ENCODE data around the gene MAP3K8. TPM values are rescaled to one million over a fixed set of nuclear protein-coding genes. Genes with fewer than 3 reads are reported as not detected.

The MAP3K8 gene
- total RNA-seq, 5 donors from 2014 or later (not counting 1 experiment from before 2014, with no cell fraction given): 3.5 to 27.4 (median 11.0) TPM

DNA sequence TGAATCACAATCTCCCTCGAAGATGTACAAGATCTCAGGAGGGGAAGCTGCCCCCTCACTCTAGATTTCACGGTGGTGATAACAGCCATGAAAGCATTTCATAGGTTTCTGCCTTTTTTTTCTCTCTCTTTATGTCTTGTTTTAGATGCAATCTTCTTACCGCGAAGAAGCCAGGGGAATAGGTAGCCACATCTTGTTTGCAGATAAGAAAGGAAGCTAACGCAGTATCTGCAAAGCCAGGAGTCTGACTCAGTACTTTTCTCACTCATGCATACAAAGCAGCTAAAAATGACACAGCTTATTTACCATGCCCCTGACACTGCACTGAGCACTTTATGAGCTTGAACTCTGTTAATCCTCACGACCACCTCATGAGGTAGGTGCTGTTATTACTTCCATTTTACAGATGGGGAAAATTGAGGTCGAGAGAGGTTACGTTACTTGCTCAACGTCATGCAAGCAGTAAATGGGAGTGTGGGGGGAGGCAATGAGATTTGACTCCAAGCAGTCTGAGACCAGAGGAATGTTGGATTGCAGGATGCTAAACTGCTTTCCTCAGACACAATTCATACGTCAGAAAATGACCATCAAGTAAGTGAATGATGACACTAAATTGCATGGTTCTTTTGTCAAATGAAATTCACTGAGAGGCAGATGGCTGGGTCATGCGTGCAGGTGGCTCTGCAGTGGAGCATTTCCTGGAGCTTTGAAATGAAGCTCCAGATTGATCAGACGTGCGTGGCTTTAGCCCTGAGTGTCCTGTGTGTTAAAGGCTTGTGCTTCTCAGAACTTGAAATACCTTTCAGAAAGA is 3.3 kb downstream of the MAP3K8 start:
- H3K4me3 Mint-ChIP-seq: peak overlapping the region; percentile 65 to 83 (median 74)
- DNase-seq (peak in 7 of 35 experiments; percentile 10 to 65 (median 15)), ATAC-seq (replicated peaks in 1 of 4) (peak; percentile 35 to 51 (median 48))
- peak overlapping the region; percentile 79 to 85 for H3K27ac Mint-ChIP-seq
- ChIA-PET POLR2A (interaction anchor here (0.7 to 1.3 kb wide), 2 partner anchors 83 to 92 kb away, joined by 3 to 6 read pairs; no protein-coding TSS in a partner anchor), CTCF (interaction anchor here (0.7 to 1.6 kb wide), 7 partner anchors 12 to 154 kb away, joined by 3 to 9 read pairs (median 5); no protein-coding TSS in a partner anchor)
- Histone ChIP-seq H3K36me3 (ENCODE audit: control insufficient read depth in 2 of 2, extremely low read depth in 1 of 2, insufficient read depth in 1 of 2, low read length in 1 of 2) (peaks cover 0 to 20% of the 10 kb centered on the region in 2 donors), H3K4me3 (ENCODE audit: control insufficient read depth in 1 of 2, extremely low read depth in 1 of 2, low read length in 1 of 2) (peak overlapping the region in 1 of 2 donors; percentile 16), H3K9me3 (no peaks in the 10 kb centered on the region), H3K27ac (ENCODE audit: low read length) (peak overlapping the region; percentile 36), H3K4me1 (ENCODE audit: control insufficient read depth in 1 of 2, extremely low read depth in 1 of 2, insufficient read depth in 2 of 2, low read length in 2 of 2) (peaks cover 17 to 45% of the 10 kb centered on the region in 2 experiments), H3K27me3 (replicated peaks in 1 of 2; ENCODE audit: control insufficient read depth in 2 of 2, extremely low read depth in 1 of 2, insufficient read depth in 2 of 2, low read length in 1 of 2) (peaks cover 0 to 3% of the 10 kb centered on the region in 2 experiments)
- no peaks in the 10 kb centered on the region for H3K27me3 Mint-ChIP-seq
- H3K9me3 Mint-ChIP-seq: no peaks in the 10 kb centered on the region
- H3K4me1 Mint-ChIP-seq: peaks cover 45 to 63% (median 48%) of the 10 kb centered on the region in 3 donors
- H3K36me3 Mint-ChIP-seq: peaks cover 13% of the 10 kb centered on the region
- WGBS (ENCODE audit: insufficient coverage): 5% methylated on average over 8 of the region's 13 CpGs

- Mint-ChIP-seq H3K4me1 (peaks cover 38 to 60% (median 40%) of the 10 kb centered on the region in 3 donors), H3K9me3 (no peaks in the 10 kb centered on the region), H3K4me3 (peak overlapping the region; percentile 65 to 83 (median 74)), H3K27me3 (no peaks in the 10 kb centered on the region), H3K36me3 (peaks cover 20% of the 10 kb centered on the region), H3K27ac (peak overlapping the region; percentile 79 to 85)
- ChIA-PET CTCF (interaction anchor here (0.6 to 1.6 kb wide), 6 partner anchors 10 to 1821 kb away, joined by 3 to 6 read pairs (median 4); no protein-coding TSS in a partner anchor), POLR2A (interaction anchor here in 1 of 2 donors (0.7 to 1.3 kb wide), 3 partner anchors 9 to 91 kb away, joined by 3 to 6 read pairs (median 3); no protein-coding TSS in a partner anchor)
- Histone ChIP-seq H3K4me1 (ENCODE audit: control insufficient read depth in 1 of 2, extremely low read depth in 1 of 2, insufficient read depth in 2 of 2, low read length in 2 of 2) (peaks cover 15 to 36% of the 10 kb centered on the region in 2 experiments), H3K27me3 (replicated peaks in 1 of 2; ENCODE audit: control insufficient read depth in 2 of 2, extremely low read depth in 1 of 2, insufficient read depth in 2 of 2, low read length in 1 of 2) (no peaks in the 10 kb centered on the region), H3K9me3 (no peaks in the 10 kb centered on the region), H3K27ac (ENCODE audit: low read length) (peak overlapping the region; percentile 36), H3K4me3 (ENCODE audit: control insufficient read depth in 1 of 2, extremely low read depth in 1 of 2, low read length in 1 of 2) (no peak overlapping the region), H3K36me3 (ENCODE audit: control insufficient read depth in 2 of 2, extremely low read depth in 1 of 2, insufficient read depth in 1 of 2, low read length in 1 of 2) (peaks cover 0 to 24% of the 10 kb centered on the region in 2 donors)
- DNase-seq (no peak), ATAC-seq (replicated peaks in 1 of 4) (no peak)
- WGBS (ENCODE audit: insufficient coverage): 51% methylated on average over 4 of the region's 5 CpGs
Observed at GRCh38 chr10:30438021-30438850, 4.3 kb downstream of the MAP3K8 start.

GRCh38 chr10:30439931-30440330 is 5.9 kb downstream of the MAP3K8 start:
- ATAC-seq (replicated peaks in 1 of 4): no peak

DNA sequence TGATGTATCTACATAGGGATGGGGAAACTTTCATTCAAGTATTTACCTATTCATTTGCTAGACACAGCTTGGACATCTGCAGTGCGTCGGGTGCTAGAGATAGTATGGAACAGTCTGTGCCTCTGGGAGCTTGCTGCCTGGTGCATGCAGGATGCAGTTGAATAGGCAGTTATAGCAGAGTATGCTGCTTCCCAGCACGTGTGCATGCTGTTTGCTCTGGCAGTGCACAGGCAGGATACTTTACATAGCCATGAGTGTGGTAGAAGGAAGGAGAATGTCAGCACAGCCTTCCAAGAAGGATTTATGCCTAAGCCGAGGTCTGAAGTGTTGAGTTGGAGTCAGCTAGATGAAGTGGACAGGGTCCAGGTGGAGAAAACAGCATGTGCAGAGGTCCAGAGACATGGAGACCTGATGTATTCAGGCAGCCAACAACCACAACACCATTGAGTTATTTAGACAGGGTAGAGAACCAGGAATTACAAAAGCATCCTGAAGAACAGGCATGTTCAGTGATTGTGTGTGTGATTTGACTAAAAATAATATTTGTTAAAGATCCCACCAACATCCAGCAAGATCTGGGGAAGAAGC is 8.1 kb downstream of the MAP3K8 start:
- H3K4me3 ChIP-seq (ENCODE audit: control insufficient read depth in 1 of 2, extremely low read depth in 1 of 2, low read length in 1 of 2): no peak overlapping the region
- H3K27me3 ChIP-seq (replicated peaks in 1 of 2; ENCODE audit: control insufficient read depth in 2 of 2, extremely low read depth in 1 of 2, insufficient read depth in 2 of 2, low read length in 1 of 2): no peaks in the 10 kb centered on the region
- H3K36me3 ChIP-seq (ENCODE audit: control insufficient read depth in 2 of 2, extremely low read depth in 1 of 2, insufficient read depth in 1 of 2, low read length in 1 of 2): peaks cover 0 to 24% of the 10 kb centered on the region in 2 donors
- Mint-ChIP-seq H3K4me3 (no peak overlapping the region), H3K27ac (no peak overlapping the region), H3K9me3 (no peaks in the 10 kb centered on the region), H3K4me1 (peaks cover 16 to 49% (median 16%) of the 10 kb centered on the region in 3 donors), H3K27me3 (no peaks in the 10 kb centered on the region), H3K36me3 (peaks cover 28% of the 10 kb centered on the region)
- 59% methylated on average over 4 of the region's 4 CpGs for WGBS (ENCODE audit: insufficient coverage)
- H3K9me3 ChIP-seq: no peaks in the 10 kb centered on the region
- ATAC-seq (replicated peaks in 1 of 4): no peak
- ChIA-PET POLR2A (interaction anchor here in 1 of 2 donors (0.5 kb wide), 1 partner anchor 13 kb away, joined by 3 read pairs; no protein-coding TSS in a partner anchor), CTCF (interaction anchor here in 1 of 2 donors (0.6 kb wide), 1 partner anchor 46 kb away, joined by 3 read pairs; no protein-coding TSS in a partner anchor)
- DNase-seq: no peak
- no peak overlapping the region for H3K27ac ChIP-seq (ENCODE audit: low read length)
- peaks cover 6 to 26% of the 10 kb centered on the region in 2 experiments for H3K4me1 ChIP-seq (ENCODE audit: control insufficient read depth in 1 of 2, extremely low read depth in 1 of 2, insufficient read depth in 2 of 2, low read length in 2 of 2)

More at GRCh38 chr10:30439931-30440330, 5.9 kb downstream of the MAP3K8 start:
- Mint-ChIP-seq H3K27ac (no peak overlapping the region), H3K27me3 (no peaks in the 10 kb centered on the region), H3K4me1 (peaks cover 35 to 62% (median 36%) of the 10 kb centered on the region in 3 donors), H3K9me3 (no peaks in the 10 kb centered on the region), H3K36me3 (peaks cover 25% of the 10 kb centered on the region), H3K4me3 (no peak overlapping the region)
- WGBS (ENCODE audit: insufficient coverage): 97% methylated on average over 3 of the region's 3 CpGs
- H3K4me1 ChIP-seq (ENCODE audit: control insufficient read depth in 1 of 2, extremely low read depth in 1 of 2, insufficient read depth in 2 of 2, low read length in 2 of 2): peaks cover 11 to 33% of the 10 kb centered on the region in 2 experiments
- H3K27ac ChIP-seq (ENCODE audit: low read length): no peak overlapping the region
- no peaks in the 10 kb centered on the region for H3K27me3 ChIP-seq (replicated peaks in 1 of 2; ENCODE audit: control insufficient read depth in 2 of 2, extremely low read depth in 1 of 2, insufficient read depth in 2 of 2, low read length in 1 of 2)
- DNase-seq: no peak
- H3K4me3 ChIP-seq (ENCODE audit: control insufficient read depth in 1 of 2, extremely low read depth in 1 of 2, low read length in 1 of 2): no peak overlapping the region
- ChIA-PET CTCF (interaction anchor here in 1 of 2 donors (1.0 kb wide), 1 partner anchor 92 kb away, joined by 3 read pairs; no protein-coding TSS in a partner anchor), POLR2A (no interaction called here)
- H3K9me3 ChIP-seq: no peaks in the 10 kb centered on the region
- H3K36me3 ChIP-seq (ENCODE audit: control insufficient read depth in 2 of 2, extremely low read depth in 1 of 2, insufficient read depth in 1 of 2, low read length in 1 of 2): peaks cover 0 to 24% of the 10 kb centered on the region in 2 donors

DNA sequence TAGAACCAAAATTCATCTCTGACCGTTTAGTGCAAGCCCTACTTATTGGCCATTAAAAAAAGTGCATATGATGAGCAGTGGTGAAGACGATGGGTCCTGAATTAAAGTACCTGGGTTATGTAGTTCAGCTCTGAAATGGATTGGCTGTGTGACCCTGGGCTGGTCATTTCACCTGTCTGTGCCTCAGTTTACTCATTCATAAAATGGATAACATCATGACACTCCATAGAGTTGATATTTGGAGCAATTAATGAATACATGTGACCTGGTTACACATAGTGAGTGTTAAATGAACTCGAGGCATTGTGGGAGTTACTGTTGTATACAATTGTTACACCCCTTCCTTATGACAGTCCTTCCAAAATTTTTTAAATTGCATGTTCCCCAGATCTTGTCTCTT is 9.1 kb downstream of the MAP3K8 start:
- Histone ChIP-seq H3K27ac (ENCODE audit: low read length) (no peak overlapping the region), H3K36me3 (ENCODE audit: control insufficient read depth in 2 of 2, extremely low read depth in 1 of 2, insufficient read depth in 1 of 2, low read length in 1 of 2) (peaks cover 0 to 31% of the 10 kb centered on the region in 2 donors), H3K27me3 (replicated peaks in 1 of 2; ENCODE audit: control insufficient read depth in 2 of 2, extremely low read depth in 1 of 2, insufficient read depth in 2 of 2, low read length in 1 of 2) (no peaks in the 10 kb centered on the region), H3K4me3 (ENCODE audit: control insufficient read depth in 1 of 2, extremely low read depth in 1 of 2, low read length in 1 of 2) (no peak overlapping the region), H3K4me1 (ENCODE audit: control insufficient read depth in 1 of 2, extremely low read depth in 1 of 2, insufficient read depth in 2 of 2, low read length in 2 of 2) (peaks cover 0 to 21% of the 10 kb centered on the region in 2 experiments), H3K9me3 (no peaks in the 10 kb centered on the region)
- peaks cover 37% of the 10 kb centered on the region for H3K36me3 Mint-ChIP-seq
- no peaks in the 10 kb centered on the region for H3K9me3 Mint-ChIP-seq
- no peak for ATAC-seq (replicated peaks in 1 of 4)
- no peak overlapping the region for H3K27ac Mint-ChIP-seq
- DNase-seq: no peak
- H3K4me3 Mint-ChIP-seq: no peak overlapping the region
- H3K4me1 Mint-ChIP-seq: peaks cover 7 to 41% (median 7%) of the 10 kb centered on the region in 3 donors
- WGBS (ENCODE audit: insufficient coverage): no CpG with 5 or more reads among the region's 3 CpGs
- CTCF ChIA-PET: interaction anchor here in 1 of 2 donors (0.6 kb wide), 1 partner anchor 47 kb away, joined by 3 read pairs; no protein-coding TSS in a partner anchor
- POLR2A ChIA-PET: no interaction called here
- H3K27me3 Mint-ChIP-seq: no peaks in the 10 kb centered on the region
